ENCODE results near the gene FLNB. TPM values are rescaled to one million over a fixed set of nuclear protein-coding genes. Genes with fewer than 3 reads are reported as not detected.

FLNB gene
- polyA plus RNA-seq, 3 donors = 0.47 to 4.0 (median 2.1) TPM

DNA sequence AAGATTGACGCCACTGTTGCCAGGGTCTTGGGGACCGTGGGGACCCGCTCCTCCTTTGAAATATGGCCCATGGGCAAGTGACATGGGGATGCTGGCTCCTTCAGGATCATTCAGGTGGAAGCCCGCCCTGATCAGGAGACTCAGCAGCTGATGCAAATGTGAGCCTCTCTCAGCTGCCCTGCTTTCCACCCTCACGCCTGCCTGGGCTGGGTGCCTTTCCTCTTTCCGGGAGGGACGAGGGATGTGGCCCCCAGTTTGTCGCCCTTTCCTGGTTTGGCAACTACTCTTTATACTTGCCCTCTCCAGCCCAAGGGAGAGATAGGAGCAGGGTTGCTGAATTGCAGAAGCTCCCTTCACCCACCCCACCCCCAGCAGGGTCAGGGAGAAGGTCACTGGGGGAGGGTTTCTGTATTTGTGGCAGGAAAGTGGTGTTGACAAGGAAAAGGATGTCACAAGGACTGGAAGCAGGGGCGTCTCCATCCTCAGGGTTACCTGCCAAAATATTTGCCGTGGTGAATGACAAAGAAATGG lies 180.8 kb downstream of the FLNB start:
- Histone ChIP-seq H3K36me3 (replicated peaks in 1 of 2; ENCODE audit: control insufficient read depth in 1 of 2, insufficient read depth in 2 of 2, low read length in 2 of 2) (no peaks in the 10 kb centered on the region), H3K4me3 (replicated peaks in 1 of 3; ENCODE audit: low read depth in 2 of 3, low read length in 3 of 3) (no peak overlapping the region), H3K27me3 (ENCODE audit: control insufficient read depth in 2 of 2, insufficient read depth in 2 of 2, low read length in 2 of 2) (no peaks in the 10 kb centered on the region), H3K4me1 (ENCODE audit: control insufficient read depth in 1 of 2, insufficient read depth in 2 of 2, low read length in 2 of 2) (peaks cover 0 to 6% of the 10 kb centered on the region in 2 donors), H3K9ac (ENCODE audit: insufficient read depth, low read length, poor library complexity, severe bottlenecking) (no peak overlapping the region), H3K27ac (ENCODE audit: low read depth in 1 of 2, low read length in 2 of 2) (no peak overlapping the region), H3K9me3 (replicated peaks in 1 of 2; ENCODE audit: control insufficient read depth in 1 of 2, insufficient read depth in 1 of 2, low read length in 2 of 2) (no peaks in the 10 kb centered on the region), H3K4me2 (replicated peaks; ENCODE audit: extremely low read depth, low read length, poor library complexity, severe bottlenecking) (no peak overlapping the region), H2AFZ (ENCODE audit: insufficient read depth, low read depth, low read length, poor library complexity, severe bottlenecking) (no peak overlapping the region), H3K79me2 (ENCODE audit: insufficient read depth, low read length) (no peaks in the 10 kb centered on the region), H4K20me1 (ENCODE audit: insufficient read depth, low read length) (no peaks in the 10 kb centered on the region)
- 93% methylated on average over 2 of the region's 10 CpGs for WGBS (ENCODE audit: insufficient coverage)
- peaks cover 6% of the 10 kb centered on the region for H3K4me1 Mint-ChIP-seq
- H3K9me3 Mint-ChIP-seq = peaks cover 0 to 4% (median 3%) of the 10 kb centered on the region in 7 donors
- intact Hi-C loops (cut with micrococcal nuclease) = loop anchor here in 1 of 2 donors (5.0 to 10.0 kb wide), 2 partner anchors 223 to 346 kb away; partner anchors contain the start of gene ACOX2
- no peak overlapping the region for H3K4me3 Mint-ChIP-seq
- TF ChIP-seq, protein P1, sequence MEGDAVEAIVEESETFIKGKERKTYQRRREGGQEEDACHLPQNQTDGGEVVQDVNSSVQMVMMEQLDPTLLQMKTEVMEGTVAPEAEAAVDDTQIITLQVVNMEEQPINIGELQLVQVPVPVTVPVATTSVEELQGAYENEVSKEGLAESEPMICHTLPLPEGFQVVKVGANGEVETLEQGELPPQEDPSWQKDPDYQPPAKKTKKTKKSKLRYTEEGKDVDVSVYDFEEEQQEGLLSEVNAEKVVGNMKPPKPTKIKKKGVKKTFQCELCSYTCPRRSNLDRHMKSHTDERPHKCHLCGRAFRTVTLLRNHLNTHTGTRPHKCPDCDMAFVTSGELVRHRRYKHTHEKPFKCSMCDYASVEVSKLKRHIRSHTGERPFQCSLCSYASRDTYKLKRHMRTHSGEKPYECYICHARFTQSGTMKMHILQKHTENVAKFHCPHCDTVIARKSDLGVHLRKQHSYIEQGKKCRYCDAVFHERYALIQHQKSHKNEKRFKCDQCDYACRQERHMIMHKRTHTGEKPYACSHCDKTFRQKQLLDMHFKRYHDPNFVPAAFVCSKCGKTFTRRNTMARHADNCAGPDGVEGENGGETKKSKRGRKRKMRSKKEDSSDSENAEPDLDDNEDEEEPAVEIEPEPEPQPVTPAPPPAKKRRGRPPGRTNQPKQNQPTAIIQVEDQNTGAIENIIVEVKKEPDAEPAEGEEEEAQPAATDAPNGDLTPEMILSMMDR (IDR thresholded peaks at IDR 0.05) = no peak
- DNase-seq = no peak
- peaks cover 0 to 3% (median 1%) of the 10 kb centered on the region in 3 donors for H3K27me3 Mint-ChIP-seq (ENCODE audit: low read depth in 3 of 3)
- no peaks in the 10 kb centered on the region for H3K36me3 Mint-ChIP-seq
- H3K27ac Mint-ChIP-seq = no peak overlapping the region

DNA sequence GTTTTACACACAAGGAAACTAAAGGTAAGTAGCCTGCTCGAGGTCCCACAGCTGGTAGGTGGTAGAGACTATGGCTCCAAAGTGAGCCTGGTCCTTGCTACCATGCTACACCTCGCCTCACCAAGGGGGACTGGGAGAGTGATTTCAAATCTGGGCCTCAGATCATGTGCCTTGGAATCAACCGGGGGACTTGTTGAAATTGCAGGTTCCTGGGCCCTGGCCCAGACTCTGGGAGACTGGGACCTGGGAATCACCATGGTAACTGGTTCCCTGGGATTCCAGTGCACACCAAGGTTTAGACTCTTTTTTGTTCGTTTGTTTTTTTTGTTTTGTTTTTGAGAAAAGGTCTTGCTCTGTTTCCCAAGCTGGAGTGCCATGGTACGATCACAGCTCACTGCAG lies 181.5 kb downstream of the FLNB start:
- Histone ChIP-seq H3K4me2 (replicated peaks; ENCODE audit: extremely low read depth, low read length, poor library complexity, severe bottlenecking) (no peak overlapping the region), H4K20me1 (ENCODE audit: insufficient read depth, low read length) (no peaks in the 10 kb centered on the region), H3K27ac (ENCODE audit: low read depth in 1 of 2, low read length in 2 of 2) (no peak overlapping the region), H3K9ac (ENCODE audit: insufficient read depth, low read length, poor library complexity, severe bottlenecking) (no peak overlapping the region), H3K79me2 (ENCODE audit: insufficient read depth, low read length) (no peaks in the 10 kb centered on the region), H3K36me3 (replicated peaks in 1 of 2; ENCODE audit: control insufficient read depth in 1 of 2, insufficient read depth in 2 of 2, low read length in 2 of 2) (no peaks in the 10 kb centered on the region), H3K9me3 (replicated peaks in 1 of 2; ENCODE audit: control insufficient read depth in 1 of 2, insufficient read depth in 1 of 2, low read length in 2 of 2) (no peaks in the 10 kb centered on the region), H3K4me3 (replicated peaks in 1 of 3; ENCODE audit: low read depth in 2 of 3, low read length in 3 of 3) (no peak overlapping the region), H3K4me1 (ENCODE audit: control insufficient read depth in 1 of 2, insufficient read depth in 2 of 2, low read length in 2 of 2) (peaks cover 0 to 6% of the 10 kb centered on the region in 2 donors), H3K27me3 (ENCODE audit: control insufficient read depth in 2 of 2, insufficient read depth in 2 of 2, low read length in 2 of 2) (no peaks in the 10 kb centered on the region), H2AFZ (ENCODE audit: insufficient read depth, low read depth, low read length, poor library complexity, severe bottlenecking) (no peak overlapping the region)
- no peak for DNase-seq
- WGBS (ENCODE audit: insufficient coverage) = 80% methylated on average over 4 of the region's 5 CpGs
- Mint-ChIP-seq H3K4me3 (no peak overlapping the region), H3K9me3 (peaks cover 0 to under 1% (median 0%) of the 10 kb centered on the region in 7 donors), H3K27me3 (ENCODE audit: low read depth in 3 of 3) (peaks cover 0 to 1% (median 0%) of the 10 kb centered on the region in 3 donors), H3K4me1 (peaks cover 6% of the 10 kb centered on the region), H3K36me3 (no peaks in the 10 kb centered on the region), H3K27ac (no peak overlapping the region)
- TF ChIP-seq, protein P1 (IDR thresholded peaks at IDR 0.05) = no peak
- intact Hi-C loops (cut with micrococcal nuclease) = loop anchor here (2.0 to 10.0 kb wide), 3 partner anchors 107 to 345 kb away; partner anchors contain the start of gene ACOX2 (in 1 of the 2)
